GM23338 (cell line): Measurements from ENCODE around the gene MITF. TPM values are rescaled to one million over a fixed set of nuclear protein-coding genes. Genes with fewer than 3 reads are reported as not detected.

Experiments
- ATAC-seq: fragments of 200-7000 bp; cut with Tn5 transposase; 3 replicates; pipeline ENCODE4 v1.9.1; 2020
- DNase-seq: peaks from one replicate; pipeline ENCODE4 v3.0.0-alpha.2; 2015; ENCODE audit warnings: low spot score
- H2AFZ ChIP-seq: fragments of 200-600 bp; sonication (generic); 2 replicates; pipeline ENCODE4 v1.8.0; 2016; ENCODE audit warnings: antibody characterized with exemption, mild to moderate bottlenecking, moderate library complexity
- H3F3A ChIP-seq: fragments of 200-600 bp; sonication (generic); replicated peaks from 2 replicates; pipeline ENCODE4 v1.8.0; 2017; ENCODE audit warnings: antibody characterized with exemption, mixed run types, low read depth
- H3K27ac ChIP-seq: fragments of 200-600 bp; sonication (generic); 2 replicates; pipeline ENCODE4 v1.6.1; 2016; ENCODE audit warnings: low read depth
- H3K27me3 ChIP-seq: fragments of 200-600 bp; sonication (generic); 2 replicates; pipeline ENCODE4 v1.8.0; 2016; ENCODE audit warnings: mild to moderate bottlenecking, mixed run types, moderate library complexity; ENCODE audit not compliant: insufficient read depth
- H3K36me3 ChIP-seq: fragments of 200-600 bp; sonication (generic); 2 replicates; pipeline ENCODE4 v1.8.0; 2016; ENCODE audit warnings: mild to moderate bottlenecking; ENCODE audit not compliant: insufficient read depth
- H3K4me1 ChIP-seq: fragments of 200-600 bp; sonication (generic); 2 replicates; pipeline ENCODE4 v1.8.0; 2016; ENCODE audit warnings: mild to moderate bottlenecking, moderate library complexity; ENCODE audit not compliant: insufficient read depth
- H3K4me2 ChIP-seq: fragments of 200-600 bp; sonication (generic); 2 replicates; pipeline ENCODE4 v1.7.1; 2017; ENCODE audit warnings: mixed run types
- H3K4me3 ChIP-seq: fragments of 200-600 bp; sonication (generic); 2 replicates; pipeline ENCODE4 v1.6.1; 2016; ENCODE audit warnings: mixed run types
- H3K79me2 ChIP-seq: fragments of 200-600 bp; sonication (generic); replicated peaks from 2 replicates; pipeline ENCODE4 v1.8.0; 2017; ENCODE audit warnings: mild to moderate bottlenecking; ENCODE audit not compliant: insufficient read depth
- H3K9me2 ChIP-seq: fragments of 200-600 bp; sonication (generic); 2 replicates; pipeline ENCODE4 v1.8.0; 2017; ENCODE audit not compliant: insufficient read depth
- H4K20me1 ChIP-seq: fragments of 200-600 bp; sonication (generic); replicated peaks from 2 replicates; pipeline ENCODE4 v1.8.0; 2017; ENCODE audit warnings: mild to moderate bottlenecking; ENCODE audit not compliant: insufficient read depth
- H3K27ac Mint-ChIP-seq: 2 replicates; pipeline ENCODE4 v1.8.0; 2020; ENCODE audit warnings: inconsistent platforms, mild to moderate bottlenecking, moderate library complexity, mixed read lengths
- H3K27me3 Mint-ChIP-seq: 3 replicates; pipeline ENCODE4 v1.8.0; 2022; ENCODE audit warnings: low read depth, mild to moderate bottlenecking, moderate library complexity, mixed read lengths, inconsistent platforms; ENCODE audit not compliant: insufficient read depth, poor library complexity
- H3K36me3 Mint-ChIP-seq: 3 replicates; pipeline ENCODE4 v1.8.0; 2021; ENCODE audit warnings: low read depth, mild to moderate bottlenecking, inconsistent platforms, moderate library complexity, mixed read lengths
- H3K4me1 Mint-ChIP-seq: 3 replicates; pipeline ENCODE4 v1.8.0; 2020; ENCODE audit warnings: mild to moderate bottlenecking, inconsistent platforms, mixed read lengths
- H3K4me3 Mint-ChIP-seq: 3 replicates; pipeline ENCODE4 v1.8.0; 2021; ENCODE audit warnings: moderate library complexity, mild to moderate bottlenecking, inconsistent platforms, mixed read lengths
- H3K9me3 Mint-ChIP-seq: 3 replicates; pipeline ENCODE4 v1.8.0; 2020; ENCODE audit warnings: moderate library complexity, mild to moderate bottlenecking, inconsistent platforms, mixed read lengths
- CREB1 ChIP-seq: fragments of 250-450 bp; sonication (Bioruptor Pico); IDR thresholded peaks from 2 replicates; pipeline ENCODE4 v1.5.0; 2020; ENCODE audit warnings: low read depth, mild to moderate bottlenecking, moderate library complexity
- CTCF ChIP-seq, 2 experiments: fragments of 200-600 bp in 1 of 2; sonication (generic) in 1 of 2; conservative IDR thresholded peaks; 2 replicates each; pipeline versions ENCODE4 v1.5.1 to v1.6.1; 2016 to 2017; ENCODE audit warnings: antibody characterized with exemption in 2 of 2, low read depth in 2 of 2, mild to moderate bottlenecking in 2 of 2, moderate library complexity in 1 of 2
- ETS1 ChIP-seq: IDR thresholded peaks from 2 replicates; pipeline ENCODE4 v1.6.1; 2016; ENCODE audit warnings: antibody characterized with exemption
- EZH2phosphoT487 ChIP-seq: fragments of 200-600 bp; sonication (generic); IDR thresholded peaks from one replicate; pipeline ENCODE4 v1.8.1; 2018; ENCODE audit warnings: antibody characterized with exemption; ENCODE audit not compliant: unreplicated experiment
- JUNB ChIP-seq: IDR thresholded peaks from one replicate; pipeline ENCODE4 v1.6.1; 2016; ENCODE audit warnings: antibody characterized with exemption; ENCODE audit not compliant: unreplicated experiment
- NANOG ChIP-seq: IDR thresholded peaks from 2 replicates; pipeline ENCODE4 v1.6.1; 2016; ENCODE audit warnings: antibody characterized with exemption, borderline replicate concordance
- POLR2AphosphoS5 ChIP-seq: IDR thresholded peaks from 2 replicates; pipeline ENCODE4 v1.6.1; 2016; ENCODE audit warnings: antibody characterized with exemption, low read depth
- REST ChIP-seq: IDR thresholded peaks from one replicate; pipeline ENCODE4 v1.6.1; 2018; ENCODE audit warnings: antibody characterized with exemption; ENCODE audit not compliant: unreplicated experiment
- ZNF331 ChIP-seq: fragments of 250-450 bp; sonication (Bioruptor Pico); IDR thresholded peaks from 2 replicates; pipeline ENCODE4 v1.5.0; 2020; ENCODE audit warnings: low read depth, mild to moderate bottlenecking, moderate library complexity
- ZNF462 ChIP-seq: fragments of 250-450 bp; sonication (Bioruptor Pico); IDR thresholded peaks from 2 replicates; pipeline ENCODE4 v1.5.0; 2020; ENCODE audit warnings: mild to moderate bottlenecking, moderate library complexity
- polyA plus RNA-seq: library from polyadenylated mRNA; unstranded; fragments of >200 nt; fragmentation: Nextera tagmentation; extraction: Ambion mirVana; gene quantifications from 2 replicates; pipeline ENCODE4 v1.2.1, GENCODE V29; 2016
- total RNA-seq: library from RNA; depleted of rRNA; stranded (reverse); fragments of >200 nt; shearing (Covaris generic); gene quantifications from 2 replicates; pipeline ENCODE4 v1.2.3, GENCODE V29; 2014

MITF gene
- total and polyA plus RNA-seq, 2 experiments from 2014 or later: 1.9 to 2.4 TPM

GRCh38 chr3:69932087-69932486 lies 192.8 kb downstream of the MITF start:
- H3K4me3 ChIP-seq: no peak overlapping the region
- H3K4me2 ChIP-seq: no peak overlapping the region
- no peaks in the 10 kb centered on the region for H3K9me2 ChIP-seq
- ATAC-seq (no peak), DNase-seq (no peak)
- Mint-ChIP-seq H3K27ac (no peak overlapping the region), H3K36me3 (no peaks in the 10 kb centered on the region), H3K4me3 (no peak overlapping the region), H3K27me3 (no peaks in the 10 kb centered on the region), H3K9me3 (no peaks in the 10 kb centered on the region), H3K4me1 (no peaks in the 10 kb centered on the region)
- no peaks in the 10 kb centered on the region for H3K27me3 ChIP-seq
- H3K27ac ChIP-seq: no peak overlapping the region
- H4K20me1 ChIP-seq: peaks cover 6% of the 10 kb centered on the region
- H3K36me3 ChIP-seq: no peaks in the 10 kb centered on the region
- H3K4me1 ChIP-seq: no peaks in the 10 kb centered on the region
- no peaks in the 10 kb centered on the region for H3F3A ChIP-seq
- TF ChIP-seq ZNF331 (no peak), REST (no peak), EZH2phosphoT487 (no peak), ZNF462 (CRISPR knock-in tag) (no peak), NANOG (no peak), ETS1 (no peak), CTCF (conservative IDR thresholded peaks at IDR 0.05; ENCODE audit: low read depth in 2 of 2) (no peak), POLR2AphosphoS5 (no peak), JUNB (no peak), CREB1 (no peak)
- no peaks in the 10 kb centered on the region for H3K79me2 ChIP-seq
- no peak overlapping the region for H2AFZ ChIP-seq
